ENCODE measurements around the gene GNLY.
"Not testable (repeated sequence)": the region's sequence is repeated elsewhere in the genome, so short reads cannot be mapped to it uniquely, and the experiment has no call there.

Gene GNLY

DNA sequence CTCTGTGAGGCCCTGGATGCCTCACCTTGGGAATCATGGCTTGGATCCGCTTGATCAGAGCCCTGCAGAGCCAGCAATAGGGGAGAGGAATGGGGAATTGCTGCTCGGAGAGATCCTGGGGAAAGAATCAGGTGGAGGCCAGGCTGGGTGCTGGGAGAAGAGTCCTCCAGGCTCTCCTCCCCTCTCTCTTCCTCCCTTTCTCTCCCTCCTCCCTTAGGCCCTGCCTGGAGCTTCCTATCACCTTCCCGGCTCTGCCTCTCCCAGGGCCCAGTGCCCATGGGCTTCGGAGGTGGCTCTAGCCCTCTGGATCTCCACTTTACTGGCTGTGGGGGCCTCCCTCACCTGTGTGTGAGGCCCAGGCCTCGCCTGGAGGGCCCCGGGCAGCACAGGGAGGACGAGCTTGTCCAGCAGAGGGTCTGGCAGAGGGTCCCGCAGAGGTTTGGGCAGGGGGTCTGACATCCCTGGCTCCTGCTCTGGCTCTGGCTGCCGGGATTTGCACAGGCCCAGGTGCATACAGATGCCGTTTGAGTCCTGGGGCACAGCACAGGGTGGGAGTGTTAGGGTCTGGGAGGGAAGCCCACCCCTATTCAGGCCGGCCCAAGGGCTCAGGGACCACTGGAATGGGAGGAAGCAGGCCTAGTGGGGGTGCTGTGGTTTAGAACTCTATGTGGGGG, 28.8 kb upstream of the GNLY start:
- DNase-seq = no peak

DNA sequence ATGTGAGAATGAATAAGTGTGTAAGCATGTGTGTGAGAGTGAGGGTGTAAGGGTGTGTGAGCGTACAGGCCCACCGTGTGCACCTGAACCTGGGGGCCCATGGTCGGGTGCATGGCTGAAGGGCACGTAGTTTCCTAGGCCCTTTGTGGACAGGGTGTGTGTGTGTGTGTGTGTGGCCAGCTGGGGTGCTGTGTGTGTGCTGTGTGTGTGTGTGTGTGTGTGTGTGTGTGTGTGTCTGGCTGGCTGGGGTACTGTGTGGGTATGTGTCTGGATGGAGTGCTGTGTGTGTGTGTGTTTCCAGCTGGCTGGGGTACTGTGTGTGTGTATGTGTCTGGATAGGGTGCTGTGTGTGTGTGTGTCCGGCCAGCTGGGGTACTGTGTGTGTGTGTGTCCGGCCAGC, 28.1 kb upstream of the GNLY start:
- DNase-seq = no peak

DNA sequence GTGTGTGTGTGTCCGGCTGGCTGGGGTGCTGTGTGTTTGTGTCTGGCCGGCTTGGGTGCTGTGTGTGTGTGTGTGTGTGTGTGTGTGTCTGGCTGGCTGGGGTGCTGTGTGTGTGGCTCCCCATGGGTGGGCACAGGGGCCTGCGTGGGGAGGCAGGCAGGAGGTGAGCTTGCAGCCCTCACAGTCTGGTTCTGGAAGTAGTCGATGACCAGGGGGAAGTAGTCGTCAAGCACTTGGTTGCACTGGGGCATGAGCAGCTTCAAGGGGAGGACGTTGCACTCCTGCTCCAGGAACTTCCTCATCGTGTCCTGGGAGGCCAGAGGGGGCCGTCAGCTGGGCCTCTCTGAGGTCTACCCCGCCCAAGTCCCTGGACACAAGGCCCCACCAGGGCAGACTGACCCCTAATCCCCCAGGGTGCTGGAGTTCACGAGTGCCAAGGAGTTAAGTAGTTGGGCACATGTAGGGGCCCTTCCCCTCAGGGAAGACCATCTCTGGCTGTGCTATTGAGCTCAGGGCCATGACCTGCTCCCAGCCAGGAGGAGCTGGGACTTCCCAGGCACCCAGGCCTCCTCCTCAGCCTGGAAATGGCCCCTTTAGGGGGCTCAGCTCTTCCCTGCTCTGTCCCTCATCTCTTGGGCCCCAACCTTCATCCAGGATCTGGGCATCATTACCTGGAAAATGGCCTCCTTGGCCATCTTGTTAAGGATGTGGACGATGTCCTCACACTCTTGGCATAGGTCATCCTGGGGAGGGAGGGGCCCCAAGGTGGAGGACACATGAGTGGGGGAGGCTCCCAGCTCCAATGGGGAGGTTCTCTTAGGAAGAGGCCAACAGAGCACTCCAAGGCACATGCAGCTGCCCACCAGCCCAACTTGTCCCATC, 27.5 kb upstream of the GNLY start:
- no peak for DNase-seq

DNA sequence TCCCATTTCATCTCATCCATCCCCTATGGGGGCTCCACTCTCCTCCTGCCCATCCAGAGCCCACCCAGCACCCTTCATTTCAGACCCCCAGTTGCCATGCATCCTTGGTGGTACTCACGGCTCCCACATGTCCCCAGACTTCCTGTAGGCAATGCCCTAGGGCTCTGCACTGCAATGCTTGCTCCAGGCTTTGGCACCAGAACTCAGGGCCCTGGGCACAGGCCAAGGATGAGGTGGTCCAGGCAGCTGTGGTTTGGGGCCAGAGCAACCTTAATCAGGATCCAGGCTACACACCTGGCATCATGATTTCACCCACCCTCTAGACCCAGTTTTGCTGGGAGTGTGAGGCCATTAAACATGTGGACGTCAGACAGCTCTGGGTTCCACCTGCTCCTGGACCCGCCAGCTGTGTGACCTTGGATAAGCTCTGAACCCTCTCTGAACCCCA, 26.6 kb upstream of the GNLY start:
- no peak for DNase-seq

DNA sequence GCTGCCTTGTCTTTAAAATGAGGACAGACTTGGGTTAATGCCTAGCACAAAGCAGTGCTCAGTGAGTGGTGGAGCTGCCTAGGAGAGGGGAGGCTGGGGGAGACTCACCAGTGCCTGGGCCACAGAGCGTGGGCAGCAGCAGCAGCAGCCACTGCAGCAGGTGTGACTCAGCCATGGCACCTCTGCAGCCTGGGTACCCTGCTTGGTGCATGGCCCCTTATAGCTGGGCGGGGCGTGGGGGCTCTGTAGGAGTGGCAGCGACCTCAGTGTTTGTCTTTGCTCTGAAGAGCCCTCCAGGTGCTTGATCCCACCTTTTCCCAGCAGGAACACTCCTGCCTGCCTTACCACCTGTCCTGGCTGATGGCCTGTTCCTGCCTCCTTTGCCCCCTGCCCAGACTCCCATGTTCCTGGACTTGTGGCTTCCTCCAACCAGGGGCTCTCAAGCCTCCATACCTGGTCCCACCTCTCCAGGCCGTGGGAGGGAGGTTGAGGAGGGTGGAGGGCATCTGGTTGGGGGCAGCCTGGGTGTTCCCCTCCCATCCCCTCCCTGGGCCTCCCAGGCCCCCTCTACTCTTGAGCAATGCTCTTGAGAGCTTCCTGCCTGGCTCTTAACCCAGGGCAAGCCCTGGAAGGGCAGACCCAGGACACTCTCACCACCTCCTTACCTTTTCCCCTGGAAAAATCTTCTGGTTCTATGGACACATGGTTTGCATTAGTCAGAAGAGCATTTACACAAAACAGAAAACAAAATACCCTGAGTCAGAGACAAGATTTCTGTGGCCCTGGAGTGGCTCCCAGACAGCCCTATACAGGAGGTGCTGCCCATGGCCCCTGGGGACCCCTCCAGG, 25.9 kb upstream of the GNLY start, which contains the start of gene SFTPB:
Gene SFTPB (minus strand): TSS at position 191 of the 848 bp plus-strand sequence. CDS start 16 bp downstream, at position 175.
- DNase-seq = peak; percentile 82

DNA sequence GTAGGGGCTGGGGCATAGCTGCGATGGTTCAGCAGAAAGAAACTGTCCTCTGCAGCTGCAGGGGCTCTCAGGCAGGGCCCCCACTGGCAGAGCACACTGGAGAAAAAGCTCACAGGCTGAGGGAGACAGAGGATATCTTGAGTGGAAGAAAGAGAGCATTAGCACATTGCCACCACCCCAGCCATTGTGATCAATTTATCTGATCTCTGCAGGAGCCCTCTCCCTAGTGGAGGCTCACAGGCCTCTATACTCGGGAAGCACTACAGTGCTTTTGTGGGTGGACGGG, 25.4 kb upstream of the GNLY start:
- DNase-seq = no peak

DNA sequence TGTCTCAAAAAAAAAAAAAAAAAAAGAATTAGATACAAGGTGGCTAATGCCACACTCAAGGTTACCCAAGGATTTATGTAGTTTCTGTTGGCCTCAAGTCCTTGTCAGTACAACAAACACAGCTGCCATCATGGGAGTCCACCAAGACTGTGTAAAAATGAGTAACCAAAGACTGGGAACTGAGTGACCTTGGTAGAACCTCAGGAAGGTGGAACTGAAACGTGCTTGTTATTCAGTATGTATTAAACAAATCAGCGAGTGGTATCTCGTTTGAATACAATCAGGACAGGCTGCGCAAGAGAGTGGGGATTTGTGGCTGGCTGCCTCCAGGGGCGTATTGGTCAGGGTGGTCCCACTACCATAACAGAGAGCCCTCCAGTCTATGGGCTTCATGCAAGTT, 24.6 kb upstream of the GNLY start:
- DNase-seq = no peak

DNA sequence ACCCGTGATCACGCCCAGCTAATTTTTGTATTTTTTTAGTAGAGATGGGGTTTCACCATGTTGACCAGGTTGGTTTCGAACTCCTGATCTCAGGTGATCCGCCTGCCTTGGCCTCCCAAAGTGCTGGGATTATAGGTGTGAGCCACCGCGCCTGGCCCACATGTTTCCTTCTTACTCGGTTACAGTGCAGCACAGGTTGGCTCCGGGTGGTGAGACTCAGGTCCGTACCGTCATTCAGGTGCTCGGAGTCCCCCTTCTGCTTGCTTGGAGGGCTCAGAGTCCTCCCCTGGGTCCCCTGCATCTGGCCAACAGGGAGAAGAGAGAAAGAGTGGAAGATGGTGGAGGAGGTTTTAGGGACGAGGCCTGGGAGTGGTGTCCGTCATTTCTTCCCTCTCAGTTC, 23.7 kb upstream of the GNLY start:
- not testable (repeated sequence) for DNase-seq

DNA sequence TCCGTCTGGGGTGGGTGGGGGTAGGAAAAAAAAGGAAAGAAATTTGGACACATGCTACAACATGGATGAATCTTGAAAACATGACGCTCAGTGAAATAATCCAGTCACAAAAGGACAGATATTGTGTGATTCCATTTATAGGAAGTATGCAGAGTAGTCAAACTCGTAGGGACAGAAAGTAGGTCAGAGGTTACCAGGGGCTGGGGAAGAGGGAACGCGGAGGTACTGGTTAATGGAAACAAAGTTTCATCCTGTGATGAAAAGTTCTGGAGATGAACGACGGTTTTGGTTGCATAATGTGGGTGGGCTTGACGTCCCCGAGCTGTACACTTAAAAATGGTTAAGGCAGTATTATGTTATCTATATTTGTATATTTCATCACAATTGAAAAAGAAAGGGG, 21.7 kb upstream of the GNLY start:
- DNase-seq = no peak

DNA sequence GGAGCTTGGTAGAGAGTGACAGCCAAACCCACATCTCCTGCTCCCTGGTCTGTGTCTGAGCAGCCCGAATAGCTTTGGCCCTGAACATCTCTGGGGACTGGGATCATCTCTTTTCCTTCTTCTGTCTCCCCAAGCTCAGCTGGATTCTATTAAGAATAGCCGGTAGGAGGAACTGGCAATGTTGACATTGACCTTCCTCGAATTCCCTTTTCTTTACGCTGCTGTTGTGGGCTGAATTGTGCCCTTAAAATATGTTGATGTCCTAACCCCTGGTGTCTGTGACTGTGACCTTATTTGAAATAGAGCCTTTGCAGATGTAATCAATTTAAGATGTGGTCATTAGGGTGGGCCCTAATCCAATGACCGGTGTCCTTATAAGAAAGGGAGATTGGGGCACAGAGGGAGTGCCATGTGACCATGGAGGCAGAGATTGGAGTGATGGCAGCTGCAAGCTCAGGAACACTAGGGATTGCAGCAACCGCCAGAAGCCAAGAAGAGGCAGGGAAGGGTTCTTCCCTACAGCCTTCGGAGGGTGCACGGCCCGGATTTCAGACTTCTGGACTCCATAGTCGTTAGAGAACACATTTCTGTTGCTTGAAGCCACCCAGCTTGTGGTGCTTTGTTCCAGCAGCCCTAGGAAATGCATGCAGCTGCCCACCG, 20.3 kb upstream of the GNLY start:
- no peak for DNase-seq

DNA sequence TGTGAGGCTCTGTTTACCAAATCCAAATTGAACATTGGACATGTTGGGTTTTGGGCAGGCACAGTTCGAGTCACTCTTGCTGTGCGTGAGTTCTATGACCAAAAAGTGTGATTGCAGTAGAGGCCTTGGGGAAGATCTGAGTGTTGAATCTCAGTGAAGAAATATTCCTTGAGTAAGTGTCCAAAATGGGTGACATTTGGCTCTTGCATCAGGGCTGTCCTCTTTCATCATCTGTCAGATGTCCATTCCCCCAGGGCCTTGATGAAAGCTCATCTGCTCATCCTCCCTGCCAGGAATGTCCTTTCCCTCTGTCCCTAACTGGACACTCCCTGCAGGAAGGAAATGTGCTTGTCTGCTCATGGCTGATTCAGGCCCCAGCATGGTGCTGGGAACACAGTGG, 19.7 kb upstream of the GNLY start:
- DNase-seq = no peak

DNA sequence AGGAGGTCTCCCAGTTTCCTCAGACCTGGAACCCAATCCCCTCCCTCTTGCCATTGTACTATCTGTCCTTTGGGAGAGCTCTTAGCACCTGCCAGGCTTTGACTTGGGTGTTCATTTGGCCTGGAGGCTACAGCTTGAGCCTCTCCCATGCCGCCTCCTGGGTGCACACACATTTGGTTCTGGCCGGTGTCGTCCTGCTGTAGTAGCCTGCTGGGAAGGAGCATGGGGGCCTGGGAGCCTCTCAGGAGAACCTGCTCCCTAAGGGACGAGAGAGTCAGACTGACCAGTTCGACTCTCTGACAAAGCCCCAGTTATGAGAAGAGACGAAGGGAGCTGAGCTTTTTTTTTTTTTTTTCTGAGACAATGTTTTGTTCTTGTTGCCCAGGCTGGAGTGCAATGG, 18.7 kb upstream of the GNLY start:
- no peak for DNase-seq

DNA sequence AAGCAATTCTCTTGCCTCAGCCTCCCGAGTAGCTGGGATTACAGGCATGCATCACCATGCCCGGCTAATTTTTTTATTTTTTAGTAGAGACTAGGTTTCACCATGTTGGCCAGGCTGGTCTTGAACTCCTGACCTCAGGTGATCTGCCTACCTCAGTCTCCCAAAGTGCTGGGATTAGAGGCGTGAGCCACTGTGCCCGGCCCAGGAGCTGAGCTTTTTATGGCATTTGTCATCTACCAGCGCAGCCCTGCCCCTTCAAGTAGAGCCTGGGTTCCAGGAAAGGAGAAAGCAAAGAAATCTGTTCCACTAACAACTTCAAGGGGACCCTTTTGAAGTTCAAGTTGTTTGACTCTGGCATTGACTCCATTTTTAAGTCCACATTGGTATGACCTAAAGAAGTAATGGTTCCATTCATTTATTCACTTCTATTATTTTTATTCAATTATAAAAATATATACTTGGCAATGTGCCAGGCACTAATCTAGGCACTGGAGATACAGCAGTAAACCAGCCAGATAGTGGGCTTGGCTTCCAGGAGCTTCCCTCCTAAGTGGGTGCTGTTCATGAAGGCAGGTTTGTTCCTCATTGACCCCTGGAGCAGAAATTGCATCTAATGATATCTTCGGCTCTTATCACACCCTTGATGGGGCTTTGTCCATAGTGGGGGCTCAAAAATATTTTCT, 18.2 kb upstream of the GNLY start:
- no peak for DNase-seq

DNA sequence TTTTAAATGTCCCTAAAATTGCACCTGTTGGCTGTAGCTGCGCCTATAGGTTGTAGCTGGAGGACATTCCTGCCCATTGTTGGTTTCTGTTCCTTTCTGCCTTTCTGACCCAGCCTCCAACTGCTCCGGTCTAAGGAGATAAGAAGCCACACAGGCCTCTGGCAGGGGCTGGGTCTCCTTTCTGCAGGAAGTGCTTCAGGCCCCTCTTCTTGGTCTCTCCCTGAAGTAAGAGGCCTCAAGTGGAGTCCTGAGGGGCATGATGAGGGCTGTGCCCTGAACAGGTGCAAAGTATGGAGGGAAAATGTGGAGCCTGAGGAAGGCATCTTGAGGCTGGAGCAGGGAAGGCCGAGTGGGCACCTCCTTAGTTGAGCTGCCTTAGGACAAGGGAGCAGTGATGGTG, 15.8 kb upstream of the GNLY start:
- DNase-seq = peak; percentile 96

DNA sequence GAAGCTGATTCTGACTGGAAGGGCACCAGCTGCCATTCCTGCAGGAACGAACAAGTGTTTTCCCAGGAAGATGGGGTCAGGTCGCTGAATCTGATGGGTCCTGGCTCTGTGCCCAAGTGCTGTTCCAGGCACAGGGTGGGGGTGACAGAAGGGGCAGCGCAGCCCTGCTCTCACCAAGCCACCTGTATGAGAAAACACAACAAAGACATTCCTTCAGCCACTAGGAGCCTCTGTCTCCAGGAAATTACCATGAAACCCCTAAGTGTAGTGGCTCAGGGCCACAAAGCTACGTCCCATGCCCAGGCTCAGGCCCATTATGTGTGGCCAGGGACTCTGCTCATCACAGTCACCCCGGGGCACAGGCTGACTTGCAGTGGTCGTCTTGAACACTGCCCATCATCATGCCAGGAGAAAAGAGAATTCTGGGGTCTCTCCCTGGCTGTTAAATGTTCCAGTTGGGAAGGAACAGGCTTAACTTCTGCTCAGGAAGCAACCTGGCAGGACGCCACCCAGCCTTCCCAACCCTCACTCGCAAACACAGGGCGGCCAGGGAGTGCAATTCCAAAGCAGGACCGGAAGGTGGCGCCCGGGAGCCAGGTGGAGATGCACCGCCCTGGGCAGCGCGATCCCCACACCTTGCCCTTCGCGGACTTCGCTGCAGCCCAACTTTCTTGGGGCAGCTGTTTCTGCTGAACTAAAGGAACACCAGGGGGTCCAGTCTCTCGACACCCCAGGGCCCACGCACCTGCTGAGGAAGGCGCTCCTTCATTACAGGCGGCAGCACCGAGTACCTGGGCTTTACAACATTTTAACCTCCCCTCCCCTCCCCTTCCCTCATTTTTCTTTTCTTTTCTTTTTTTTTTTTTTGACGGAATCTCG, 15.1 kb upstream of the GNLY start:
- DNase-seq = peak; percentile 87

DNA sequence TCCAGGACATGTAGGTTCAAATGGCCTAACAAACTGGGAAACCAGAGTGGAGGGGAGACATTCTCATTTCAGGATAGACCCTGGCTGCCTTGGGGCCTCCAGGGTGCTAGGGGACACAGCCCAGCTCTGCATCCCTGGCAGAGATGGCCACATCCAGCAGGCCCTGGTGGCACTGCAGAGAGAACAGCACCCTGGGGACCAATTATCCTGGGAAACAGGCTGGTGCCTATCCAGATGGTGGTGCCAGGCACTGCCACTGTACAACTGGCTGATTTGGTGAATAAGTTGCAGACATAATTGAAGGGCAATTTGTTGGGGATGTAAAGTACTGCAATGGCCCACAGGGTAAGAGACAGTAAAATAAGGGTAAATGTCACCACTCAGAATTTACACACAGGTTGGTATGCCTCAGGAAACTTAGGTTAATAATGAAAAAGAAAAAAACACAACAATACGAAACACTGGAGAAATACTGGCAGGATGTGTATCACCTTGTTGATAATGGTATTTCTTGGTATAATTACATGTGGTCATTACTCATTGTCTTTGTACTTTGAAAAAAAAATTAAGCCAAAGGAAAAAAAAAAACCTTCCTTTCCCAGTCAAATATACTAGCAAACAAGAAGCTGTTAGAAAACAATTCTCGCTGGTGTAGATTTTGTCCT, 13.3 kb upstream of the GNLY start:
- DNase-seq = no peak

DNA sequence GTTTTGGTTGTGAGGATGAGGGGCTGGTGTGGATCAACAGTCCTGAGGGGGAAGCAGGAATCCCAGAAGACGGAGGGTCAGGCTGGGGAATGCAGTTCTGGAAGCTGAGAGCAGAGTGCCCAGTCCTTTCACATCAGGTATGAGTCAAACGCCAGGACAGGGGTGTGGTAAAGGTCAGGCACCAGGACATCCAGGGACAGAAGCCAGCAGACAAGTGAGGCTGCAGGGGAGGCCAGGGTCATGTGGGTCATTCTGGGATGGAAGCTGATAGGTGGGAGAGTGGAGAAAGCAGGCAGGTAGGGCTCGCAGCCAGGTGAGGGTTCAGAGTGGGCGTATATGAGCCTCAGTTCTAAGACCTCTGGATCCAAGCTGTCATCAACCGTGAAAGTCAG, 12.8 kb upstream of the GNLY start:
- no peak for DNase-seq

DNA sequence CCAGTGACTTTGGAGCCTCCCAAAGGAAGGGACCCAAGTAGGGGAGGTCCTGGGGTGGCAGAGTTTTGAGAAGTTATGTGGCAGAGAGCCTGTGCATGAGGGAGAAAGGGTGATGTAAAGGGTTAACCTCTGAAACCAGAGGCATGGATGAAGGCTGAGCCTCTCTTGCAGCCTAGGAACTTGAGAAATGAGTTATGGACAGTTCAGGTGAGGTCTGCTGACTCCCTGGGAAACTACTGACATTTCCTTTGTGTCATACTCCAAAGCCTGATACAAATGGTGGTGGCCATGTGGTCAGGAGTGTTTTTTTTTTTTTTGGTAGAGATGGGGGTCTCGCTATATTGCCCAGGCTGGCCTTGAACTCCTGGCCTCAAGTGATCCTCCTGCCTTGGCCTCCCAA, 12.4 kb upstream of the GNLY start:
- no peak for DNase-seq

DNA sequence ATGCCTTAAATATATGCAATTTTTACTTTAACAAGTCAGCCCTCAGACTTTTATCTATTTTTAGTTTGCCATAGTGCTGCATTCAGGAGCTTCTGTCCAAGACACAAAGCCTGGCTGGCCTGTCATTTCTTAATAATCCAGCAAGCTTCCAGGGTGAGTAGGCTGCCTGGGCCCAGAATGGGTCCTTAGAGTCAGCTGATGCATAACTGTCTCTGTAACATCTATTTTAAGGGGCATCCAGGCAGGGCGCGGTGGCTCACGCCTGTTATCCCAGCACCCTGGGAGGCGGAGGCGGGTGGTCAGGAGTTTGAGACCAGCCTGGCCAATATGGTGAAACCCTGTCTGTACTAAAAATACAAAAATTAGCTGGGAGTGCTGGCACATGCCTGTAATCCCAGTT, 11.8 kb upstream of the GNLY start:
- no peak for DNase-seq

DNA sequence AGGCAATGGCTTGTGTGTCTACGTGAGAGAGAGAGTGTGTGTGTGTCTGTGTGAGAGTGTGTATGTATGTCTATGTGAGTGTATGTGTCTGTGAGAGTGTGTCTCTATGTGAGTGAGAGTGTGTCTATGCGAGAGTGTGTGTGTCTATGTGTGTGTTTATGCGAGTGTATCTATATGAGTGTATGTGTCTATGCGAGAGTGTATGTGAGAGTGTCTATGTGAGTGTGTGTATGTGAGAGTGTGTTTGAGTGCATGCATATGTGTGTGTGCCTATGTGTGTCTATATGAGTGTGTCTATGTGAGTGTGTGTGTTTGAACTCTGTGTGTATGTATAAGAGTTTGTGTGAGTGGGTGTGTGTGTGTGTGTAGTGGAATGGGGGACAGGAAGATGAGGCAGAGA, 9.8 kb upstream of the GNLY start:
- DNase-seq = no peak

DNA sequence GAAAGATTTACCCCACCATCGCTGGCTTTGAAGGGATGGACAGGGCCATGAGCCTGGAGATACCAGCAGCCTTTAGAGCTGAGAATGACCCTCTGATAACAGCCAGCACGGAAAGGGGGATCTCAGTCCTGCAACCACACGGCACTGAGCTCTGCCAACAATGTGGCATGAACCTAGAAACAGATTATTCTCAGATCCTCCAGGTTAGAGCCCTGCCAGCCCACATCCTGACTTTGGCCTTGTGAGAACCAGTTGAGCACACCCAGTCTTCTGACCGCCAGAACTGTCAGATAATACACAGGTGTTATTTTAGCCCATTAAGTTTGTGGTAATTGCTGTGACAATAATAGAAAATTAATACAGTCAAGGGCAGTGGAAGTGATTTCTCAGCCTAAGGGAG, 9.4 kb upstream of the GNLY start:
- no peak for DNase-seq
